Stimulated activated CD4-positive, alpha-beta T cell treated with anti-CD3 and anti-CD28 coated beads, Interleukin-12 subunit alpha, Interleukin-12 subunit beta, amount 100 ng/mL, for 24 hours (primary cell): ENCODE measurements around the gene SCAPER.
"Not testable (repeated sequence)": the region's sequence is repeated elsewhere in the genome, so short reads cannot be mapped to it uniquely, and the experiment has no call there.

Source experiments
- DNase-seq, 2 experiments: peaks; one replicate each; pipeline ENCODE4 v3.0.0-alpha.2; 2020; ENCODE audit warnings: low read depth in 2 of 2

The SCAPER gene

DNA sequence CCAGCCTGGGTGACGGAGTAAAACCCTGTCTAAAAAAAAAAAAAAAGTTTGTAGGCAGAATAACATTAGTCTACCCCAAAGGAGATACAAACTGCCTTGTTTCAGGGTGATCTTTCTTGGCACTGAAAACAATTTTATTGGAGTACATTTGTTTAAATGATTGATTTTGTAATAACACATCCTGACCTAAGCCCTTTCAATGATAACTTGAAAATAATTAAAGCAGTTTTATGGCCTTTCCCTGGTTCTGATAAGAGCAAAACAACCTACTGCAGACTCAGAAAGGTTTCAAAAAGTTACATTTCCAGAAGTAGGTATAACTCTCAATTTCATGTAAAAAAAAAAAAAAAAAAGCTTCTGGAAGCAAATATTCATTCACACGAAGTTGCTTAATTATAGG, 404.1 kb downstream of the SCAPER start:
- no peak for DNase-seq

DNA sequence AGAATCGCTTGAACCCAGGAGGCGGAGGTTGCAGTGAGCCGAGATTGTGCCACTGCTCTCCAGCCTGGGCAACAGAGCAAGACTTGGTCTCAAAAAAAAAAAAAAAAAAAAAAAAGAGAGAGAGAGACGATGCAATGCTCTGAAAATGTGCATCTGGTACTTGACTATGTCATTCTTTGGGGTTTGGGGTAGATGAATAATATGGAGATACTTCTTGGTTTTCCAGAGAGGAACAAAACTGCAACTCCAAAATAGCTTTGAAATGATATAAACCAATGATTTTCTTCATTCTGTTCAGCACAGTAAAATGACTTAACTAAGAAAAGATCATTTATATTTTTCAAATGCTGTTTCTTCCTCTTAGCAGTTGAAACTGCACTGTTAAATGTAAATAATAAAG, 409.7 kb downstream of the SCAPER start:
- DNase-seq: no peak

DNA sequence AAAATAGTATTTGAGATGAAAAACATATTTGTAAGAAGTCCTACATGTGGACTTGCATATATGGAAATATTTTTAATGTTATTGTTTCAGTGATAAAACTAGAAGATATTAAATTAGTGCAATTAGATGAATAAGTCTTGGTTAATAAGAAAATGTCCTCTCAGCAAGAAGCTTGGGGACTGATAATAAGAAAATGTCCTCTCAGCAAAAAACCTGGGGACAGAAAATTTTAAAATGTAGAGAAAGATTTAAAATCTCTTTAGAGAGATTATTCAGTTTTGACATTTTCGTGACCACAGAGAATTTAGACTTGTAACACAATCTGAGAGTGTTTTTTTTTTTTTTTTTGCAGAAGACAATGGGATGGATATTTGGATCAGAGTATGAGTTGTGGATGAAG, 412.6 kb downstream of the SCAPER start:
- DNase-seq: no peak

DNA sequence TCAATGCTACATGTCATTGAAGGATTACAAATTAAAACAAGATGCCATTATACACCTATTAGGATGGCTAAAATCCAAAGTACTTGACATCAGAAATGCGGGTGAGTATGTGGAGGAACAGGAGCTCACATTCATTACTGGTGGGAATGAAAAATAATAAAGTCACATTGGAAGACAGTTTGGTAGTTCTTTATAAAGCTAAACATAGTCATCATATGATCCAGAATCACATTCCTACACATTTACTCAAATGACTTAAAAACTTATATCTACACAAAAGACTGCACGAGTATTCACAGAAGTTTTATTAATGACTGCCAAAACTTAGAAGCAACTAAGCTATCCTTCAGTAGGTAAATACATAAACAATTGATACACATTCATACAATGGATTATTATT, 421.4 kb downstream of the SCAPER start:
- DNase-seq: no peak

DNA sequence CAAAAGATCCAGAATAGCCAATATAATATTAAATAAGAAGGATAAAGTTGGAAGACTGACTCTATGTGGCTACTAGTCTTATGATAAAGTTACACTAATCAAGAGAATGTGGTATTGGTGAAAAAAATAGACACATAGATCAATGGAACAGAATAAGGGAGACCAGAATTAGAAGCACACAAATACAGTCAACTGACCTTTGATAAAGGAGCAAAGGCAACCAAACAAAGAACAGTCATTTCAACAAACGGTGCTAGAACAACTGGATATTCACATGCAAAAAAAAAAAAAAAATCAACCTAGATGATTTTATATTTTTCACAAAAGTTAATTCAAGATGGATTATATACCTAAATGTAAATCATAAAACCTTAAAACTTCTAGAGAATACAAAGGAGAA, 422.1 kb downstream of the SCAPER start:
- no peak for DNase-seq

DNA sequence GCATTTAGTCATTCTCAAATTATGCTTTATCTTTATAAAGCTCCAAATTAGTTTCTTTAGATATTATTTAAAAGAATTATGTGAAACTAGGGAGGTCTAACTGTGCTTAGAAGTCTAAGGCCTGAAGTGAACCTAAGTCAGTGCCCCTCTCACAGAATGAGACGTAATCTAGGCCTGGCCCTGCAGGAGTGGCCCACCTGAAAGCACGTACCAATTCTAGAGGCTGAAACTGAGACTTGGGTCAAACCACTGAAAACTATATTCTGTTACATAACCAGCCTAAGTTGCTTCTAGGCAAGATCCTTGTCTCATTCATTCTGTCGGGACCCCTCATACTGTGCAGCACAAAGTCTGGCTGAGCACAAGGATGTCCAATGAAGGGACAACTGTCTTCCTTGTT, 424.9 kb downstream of the SCAPER start:
- DNase-seq: no peak

DNA sequence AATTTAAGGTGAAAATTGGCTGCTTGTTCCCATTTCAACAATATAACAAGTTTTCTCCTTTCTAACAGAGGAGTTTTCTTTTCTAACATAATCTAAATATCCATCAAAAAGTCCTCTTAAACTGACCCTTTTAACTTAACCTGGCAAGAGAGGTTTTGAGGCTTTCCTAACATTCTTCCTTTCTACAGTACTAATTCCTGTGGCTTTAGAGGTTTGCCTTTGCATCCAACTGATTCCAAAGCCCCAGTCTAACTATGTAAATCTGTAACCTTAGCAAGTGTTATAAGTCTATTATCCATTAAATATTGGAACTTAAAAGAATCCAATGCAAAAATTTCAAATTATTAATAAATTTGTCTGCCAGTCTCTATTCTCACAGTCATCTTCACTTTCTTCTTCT, 434.4 kb downstream of the SCAPER start:
- DNase-seq: no peak

DNA sequence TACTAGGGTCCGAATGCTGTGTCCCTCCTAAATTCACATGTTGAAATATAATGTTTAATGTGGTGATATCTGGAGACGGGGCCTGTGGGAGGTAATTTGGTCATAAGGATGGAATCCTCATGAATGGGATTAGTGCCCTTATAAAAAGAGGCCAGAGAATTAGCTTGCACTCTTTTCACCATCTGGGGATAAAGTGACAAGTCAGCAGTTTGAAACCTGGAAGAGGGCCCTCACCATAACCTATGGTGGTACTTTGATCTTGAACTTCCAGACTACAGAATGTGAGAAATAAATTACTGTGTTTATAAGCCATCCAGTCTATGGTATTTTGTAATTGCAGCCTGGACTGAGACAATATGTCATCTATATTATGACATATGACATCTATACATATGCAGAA, 436.4 kb downstream of the SCAPER start:
- no peak for DNase-seq

DNA sequence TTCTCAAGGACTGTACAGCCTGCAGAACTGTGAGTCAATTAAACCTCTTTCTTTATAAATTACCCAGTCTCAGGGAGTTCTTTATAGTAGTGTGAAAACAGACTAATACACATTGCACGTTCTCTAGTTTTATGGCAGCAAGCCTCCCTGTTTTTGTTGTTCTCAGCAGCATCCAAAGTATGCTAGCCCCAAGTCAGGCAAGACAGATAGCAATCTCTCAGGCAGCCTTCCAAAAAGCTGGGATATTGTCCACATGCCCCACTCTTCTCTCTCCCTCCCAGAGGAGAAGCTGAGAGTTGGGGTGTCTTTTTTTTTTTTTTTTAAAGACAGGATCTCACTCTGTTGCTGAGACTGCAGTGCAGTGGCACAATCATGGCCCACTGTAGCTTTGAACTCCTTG, 438.0 kb downstream of the SCAPER start:
- DNase-seq: no peak

DNA sequence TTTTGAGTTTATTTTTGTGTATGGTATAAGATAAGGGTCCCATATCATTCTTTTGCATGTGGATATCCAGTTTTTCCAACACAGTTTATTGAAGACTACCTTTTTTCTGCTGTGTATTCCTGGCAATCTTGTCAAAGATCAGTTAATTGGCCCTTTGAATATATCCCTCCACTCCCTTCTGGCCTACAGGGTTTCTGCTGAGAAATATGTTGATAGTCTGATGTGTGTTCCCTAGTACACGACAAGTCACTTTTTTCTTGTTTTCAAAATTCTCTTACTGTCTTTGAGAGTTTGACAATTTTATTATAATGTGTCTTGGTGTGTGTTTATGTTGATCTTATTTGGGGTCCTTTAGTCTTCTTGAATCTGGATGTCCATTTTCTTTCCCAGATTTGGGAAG, 439.4 kb downstream of the SCAPER start:
- no peak for DNase-seq

DNA sequence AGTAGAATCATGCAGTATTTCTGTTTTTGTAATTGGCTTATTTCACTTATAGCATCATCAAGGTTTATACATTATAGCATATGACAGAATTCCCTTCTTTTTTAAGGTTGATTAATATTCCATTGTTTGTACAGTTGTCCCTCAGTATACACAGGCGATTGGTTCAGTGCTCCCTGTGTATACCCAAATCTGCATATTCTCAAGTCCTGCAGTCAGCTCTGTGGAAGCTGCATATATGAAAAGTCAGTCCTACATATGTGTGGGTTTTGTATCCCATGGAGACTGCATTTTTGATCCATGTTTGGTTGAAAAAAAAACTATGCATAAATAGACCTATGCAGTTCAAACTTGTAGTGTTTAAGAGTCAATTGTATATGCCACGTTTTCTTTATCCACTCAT, 440.9 kb downstream of the SCAPER start:
- no peak for DNase-seq

DNA sequence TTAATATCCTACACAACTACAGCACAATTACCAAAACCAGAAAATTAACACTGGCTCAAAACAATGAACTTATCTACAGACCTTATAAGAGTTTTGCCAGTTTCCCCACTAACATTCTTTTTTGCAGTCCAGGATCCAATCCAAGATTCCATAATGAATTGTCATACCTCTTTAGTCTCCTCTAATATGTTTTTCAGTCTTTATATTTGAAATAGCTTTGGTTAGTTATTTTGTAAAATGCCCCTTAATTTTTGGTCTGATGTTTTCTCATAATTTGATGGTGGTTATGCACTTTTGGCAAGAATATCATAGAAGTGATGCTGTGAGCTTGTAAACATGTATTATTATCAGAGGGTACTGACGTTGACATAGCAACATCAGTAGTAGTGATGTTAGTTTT, 444.3 kb downstream of the SCAPER start:
- DNase-seq: no peak

DNA sequence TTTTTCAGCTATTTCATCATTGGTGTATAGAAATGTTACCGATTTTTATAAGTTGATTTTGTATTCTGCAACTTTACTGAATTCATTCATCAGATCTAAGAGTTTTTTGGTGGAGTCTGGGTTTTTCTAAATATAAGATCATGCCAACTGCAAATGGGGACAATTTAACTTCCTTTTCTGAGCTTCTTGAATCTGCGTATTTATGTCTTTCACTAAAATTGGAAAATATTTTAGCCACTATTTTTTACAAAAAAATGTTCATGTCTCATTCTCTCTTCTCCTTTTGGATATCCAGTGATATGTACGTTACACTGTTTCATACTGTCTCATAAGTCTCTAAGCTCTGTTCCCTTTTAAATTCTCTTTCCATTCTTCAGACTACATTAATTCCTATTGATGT, 444.8 kb downstream of the SCAPER start:
- DNase-seq: no peak

DNA sequence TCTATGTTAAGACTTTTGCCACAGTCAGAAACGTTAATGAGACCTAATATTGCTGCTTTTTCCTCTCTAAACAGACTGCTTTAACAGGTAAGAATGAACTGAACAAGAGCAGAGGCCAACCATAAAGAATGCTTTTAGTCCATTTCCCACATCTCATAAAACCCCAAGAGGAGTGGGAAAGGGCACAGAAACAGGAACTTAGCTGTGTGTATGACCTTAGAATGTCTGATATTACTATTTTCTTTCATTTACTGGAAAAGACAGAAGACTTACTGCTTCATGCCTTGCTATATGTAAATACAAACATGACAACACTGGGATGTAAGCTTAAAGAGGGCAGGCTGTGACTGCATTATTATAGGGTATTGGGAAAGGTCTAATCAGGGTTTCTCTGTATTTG, 453.6 kb downstream of the SCAPER start:
- no peak for DNase-seq

DNA sequence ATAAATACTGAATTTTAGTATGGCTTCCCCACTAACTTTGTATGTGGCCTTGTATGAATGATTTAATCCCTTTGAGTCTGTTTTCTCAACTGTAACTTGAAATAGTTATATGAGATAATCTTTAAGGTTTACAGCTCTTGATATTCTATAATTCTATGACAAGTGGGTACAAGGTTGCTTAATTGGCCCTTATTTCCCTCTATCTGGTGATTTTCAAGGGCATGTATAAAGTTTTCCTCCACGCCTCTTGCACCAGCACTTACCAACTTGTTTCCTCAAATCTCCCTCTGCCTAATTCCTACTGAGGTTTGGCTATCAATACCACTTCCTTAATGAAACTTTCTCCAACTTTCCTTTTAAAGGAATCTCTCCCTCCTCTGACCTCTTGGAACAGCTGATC, 455.7 kb downstream of the SCAPER start:
- DNase-seq: no peak

DNA sequence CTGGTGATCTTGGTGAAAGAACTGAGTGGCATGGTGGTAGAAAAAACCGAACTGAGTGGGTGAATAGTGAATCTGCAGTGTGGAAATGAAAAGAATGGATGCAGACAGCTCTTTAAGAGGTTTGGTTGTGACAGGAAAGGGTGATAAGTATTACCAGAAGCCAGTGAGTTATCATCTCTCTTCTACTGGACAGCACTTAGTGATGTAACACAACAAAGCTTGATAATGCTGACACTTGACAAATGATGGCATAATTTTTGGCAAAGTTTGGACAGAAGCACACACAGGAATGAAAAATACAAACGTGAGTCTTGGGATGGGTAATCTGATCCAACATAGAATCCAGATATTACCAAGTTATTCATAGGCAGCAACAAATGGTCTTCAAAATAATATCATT, 456.4 kb downstream of the SCAPER start:
- no peak for DNase-seq

DNA sequence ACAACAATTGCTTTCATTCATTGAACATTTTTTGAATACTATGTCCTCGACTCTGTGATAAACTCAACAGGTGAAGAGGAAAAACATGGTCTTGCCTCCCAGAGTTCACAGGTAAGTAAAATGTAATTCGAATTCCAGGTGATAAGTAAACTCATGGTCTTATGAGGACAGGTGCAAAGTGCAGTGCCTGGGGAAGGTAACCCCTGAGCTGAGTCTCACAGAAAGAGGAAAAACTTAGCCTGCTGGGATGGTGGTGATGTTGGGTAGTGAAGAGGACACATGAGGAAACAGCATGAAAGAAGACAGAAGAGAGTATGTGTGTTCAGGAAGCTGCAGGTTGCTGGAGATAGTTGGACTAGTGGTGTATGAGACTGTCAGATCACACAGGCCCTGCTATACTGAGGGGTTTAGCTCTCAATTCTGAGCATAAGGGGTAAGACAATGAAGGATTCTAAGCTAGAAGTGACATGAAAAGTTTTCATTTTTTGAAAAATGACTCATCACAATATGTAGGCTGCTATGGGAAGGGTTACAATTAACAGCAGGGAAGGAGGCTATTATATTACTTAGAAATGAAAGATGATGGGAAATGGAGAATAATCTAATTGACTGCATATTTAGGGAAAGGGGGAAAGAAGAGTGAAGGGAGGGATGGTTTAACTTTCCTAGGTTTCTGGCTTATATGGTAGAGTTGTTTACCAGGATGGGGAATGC, 457.3 kb downstream of the SCAPER start:
- no peak for DNase-seq

DNA sequence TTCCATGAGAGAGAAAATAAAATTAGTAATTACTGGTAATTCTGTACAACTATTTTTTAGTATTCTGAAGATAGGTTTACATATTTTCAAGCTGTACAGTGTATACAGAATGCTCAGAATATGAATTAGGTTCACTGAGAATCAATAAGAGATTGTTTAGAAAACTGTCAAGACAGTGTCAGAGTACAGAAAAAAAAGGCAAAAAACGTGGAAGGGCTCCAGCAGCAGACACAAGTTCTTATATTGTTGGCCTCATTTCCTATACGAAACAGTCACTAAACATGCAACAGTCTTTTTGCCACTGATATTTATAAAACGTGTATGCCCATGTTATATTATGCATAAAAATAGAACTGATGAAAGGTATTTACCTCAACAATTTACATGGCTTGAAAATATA, 464.7 kb downstream of the SCAPER start:
- no peak for DNase-seq

DNA sequence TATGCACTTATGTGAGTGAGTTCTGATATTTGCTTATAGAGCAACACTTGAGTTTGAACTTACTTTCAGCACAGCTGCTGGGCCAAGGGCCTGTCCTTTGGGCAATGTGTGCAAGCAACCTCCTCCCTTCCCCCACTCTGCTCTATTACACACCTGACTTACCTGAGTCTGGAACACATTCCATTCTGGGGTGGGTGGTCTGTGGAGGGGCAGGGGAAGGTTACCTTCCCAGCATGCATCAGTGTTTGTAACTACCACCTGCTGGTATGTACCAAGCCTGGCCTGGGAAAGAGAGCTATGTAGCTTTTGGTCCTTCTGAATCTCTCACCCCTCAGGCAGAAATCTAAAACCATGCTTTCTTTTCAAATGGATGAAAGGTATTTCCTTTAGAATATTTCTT, 465.6 kb downstream of the SCAPER start:
- no peak for DNase-seq

DNA sequence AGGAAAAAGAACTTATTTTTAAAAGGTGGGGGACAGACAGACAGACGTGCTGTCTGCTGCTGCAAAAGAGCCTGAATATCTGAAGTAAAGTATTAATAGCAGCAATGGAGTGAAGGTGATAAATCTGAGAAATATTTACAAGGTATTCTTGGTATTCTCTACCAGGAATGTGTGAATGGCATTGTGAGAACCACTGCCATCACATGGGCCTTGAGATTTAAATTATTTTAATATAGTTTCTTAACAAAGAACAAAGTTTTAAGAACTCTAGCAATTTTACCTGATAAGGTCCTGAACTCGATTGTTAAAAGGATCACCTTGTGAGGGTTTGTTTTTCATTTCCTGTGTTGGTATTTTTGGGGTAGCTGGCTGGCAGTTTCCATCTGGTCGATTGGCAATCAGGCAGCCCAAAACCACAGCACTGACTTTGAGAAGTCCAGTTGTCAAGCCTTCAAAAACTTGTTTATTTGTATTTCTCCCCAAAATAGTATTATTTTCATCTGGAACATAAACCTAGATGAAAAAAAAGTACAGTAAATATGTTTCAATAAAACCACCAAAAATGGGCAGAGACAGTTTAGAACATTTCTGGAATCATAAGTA, 471.2 kb downstream of the SCAPER start:
- no peak for DNase-seq

DNA sequence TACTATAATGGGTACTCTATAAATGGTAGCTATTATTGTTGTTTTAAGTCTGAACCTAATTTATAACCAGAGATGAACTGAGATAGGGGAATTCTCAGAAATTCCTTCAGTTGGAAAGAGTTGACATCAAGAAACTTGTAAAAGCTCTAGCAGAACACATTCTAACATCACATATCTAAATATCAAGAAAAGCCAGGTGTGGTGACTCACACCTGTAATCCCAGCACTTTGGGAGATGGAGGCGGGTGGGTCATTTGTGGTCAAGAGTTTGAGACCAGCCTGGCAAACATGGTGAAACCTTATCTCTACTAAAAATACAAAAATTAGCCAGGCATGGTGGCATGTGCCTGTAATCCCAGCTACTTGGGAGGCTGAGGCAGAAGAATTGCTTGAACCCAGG, 472.1 kb downstream of the SCAPER start:
- not testable (repeated sequence) for DNase-seq

DNA sequence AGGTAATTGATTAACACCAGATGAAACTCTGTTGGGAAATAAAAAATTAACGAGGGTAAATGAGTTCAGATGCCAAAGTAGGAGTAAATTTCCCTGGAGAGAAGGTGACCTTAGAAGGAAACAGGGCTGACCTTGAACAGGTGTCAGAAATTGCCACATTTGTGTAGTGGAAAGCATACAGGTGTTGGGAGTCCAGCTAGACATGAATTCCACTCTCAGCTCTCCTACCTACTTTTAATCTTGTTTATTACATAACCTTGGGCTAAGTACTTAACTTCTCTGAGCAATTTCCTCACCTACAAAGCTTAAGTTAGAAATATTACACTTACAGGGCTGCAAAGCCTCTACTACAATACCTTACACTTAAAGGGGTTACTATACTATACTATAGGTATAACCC, 472.5 kb downstream of the SCAPER start:
- DNase-seq: no peak

DNA sequence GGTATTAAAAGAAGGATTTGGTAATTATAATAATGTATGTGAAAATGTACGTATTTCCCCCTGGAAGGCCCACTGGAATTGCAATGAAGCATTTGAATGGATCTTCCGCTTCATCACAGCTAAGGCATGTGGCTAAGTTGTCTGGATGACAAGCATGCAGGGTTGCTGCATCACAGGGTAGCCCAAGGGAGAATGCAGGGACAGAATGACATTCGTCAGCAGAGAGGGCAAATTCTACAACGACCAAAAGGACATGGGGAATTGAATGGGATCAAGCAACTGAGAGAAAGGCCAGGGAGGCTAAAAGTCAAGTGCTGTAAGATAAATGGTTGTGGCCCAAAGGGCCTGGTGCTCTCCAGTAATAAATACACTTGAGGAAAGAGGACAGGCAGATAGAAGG, 473.2 kb downstream of the SCAPER start:
- no peak for DNase-seq

DNA sequence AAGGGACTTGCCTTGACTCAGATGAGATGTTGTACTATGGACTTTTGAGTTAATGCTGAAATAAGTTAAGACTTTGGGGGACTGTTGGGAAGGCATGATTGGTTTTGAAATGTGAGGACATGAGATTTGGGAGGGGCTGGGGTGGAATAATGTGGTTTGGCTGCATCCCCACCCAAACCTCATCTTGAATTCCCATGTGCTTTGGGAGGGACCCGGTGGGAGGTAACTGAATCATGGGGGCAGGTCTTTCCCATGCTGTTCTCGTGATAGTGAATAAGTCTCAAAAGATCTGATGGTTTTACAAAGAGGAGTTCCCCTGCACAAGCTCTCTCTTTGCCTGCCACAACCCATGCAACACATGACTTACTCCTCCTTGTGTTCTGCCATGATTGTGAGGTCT, 474.4 kb downstream of the SCAPER start:
- not testable (repeated sequence) for DNase-seq
